Fibroblast of pulmonary artery (primary cell): ENCODE results near the gene GRM7.

Source experiments
- DNase-seq: peaks from one replicate; pipeline ENCODE4 v3.0.0-alpha.2; 2010; ENCODE audit warnings: low read depth
- H3K4me3 ChIP-seq: replicated peaks from 2 replicates; pipeline ENCODE4 v1.5.1; 2011; ENCODE audit warnings: low read depth, mild to moderate bottlenecking, control low read depth, low read length, moderate library complexity
- CTCF ChIP-seq: IDR thresholded peaks from 2 replicates; pipeline ENCODE4 v1.5.1; 2011; ENCODE audit warnings: mild to moderate bottlenecking, control low read depth, low read length, inconsistent platforms; ENCODE audit errors: missing control alignments

The GRM7 gene

GRCh38 chr3:7658294-7658693, 797.4 kb downstream of the GRM7 start:
- peak; percentile 42 for DNase-seq
- H3K4me3 ChIP-seq, result no peak overlapping the region
- TF ChIP-seq CTCF, result no peak

- H3K4me3 ChIP-seq, result no peak overlapping the region
- no peak for DNase-seq
- TF ChIP-seq CTCF, result no peak
Observed at GRCh38 chr3:7659079-7659478, 798.2 kb downstream of the GRM7 start.

GRCh38 chr3:7663771-7664170, 802.9 kb downstream of the GRM7 start:
- no peak for DNase-seq
- no peak for TF ChIP-seq CTCF
- no peak overlapping the region for H3K4me3 ChIP-seq

- TF ChIP-seq CTCF, result no peak
- DNase-seq, result no peak
- H3K4me3 ChIP-seq, result no peak overlapping the region
Observed at GRCh38 chr3:7667774-7668173, 806.9 kb downstream of the GRM7 start.

GRCh38 chr3:7669641-7670040, 808.7 kb downstream of the GRM7 start:
- no peak for DNase-seq
- H3K4me3 ChIP-seq, result no peak overlapping the region
- TF ChIP-seq CTCF, result no peak

- no peak for TF ChIP-seq CTCF
- no peak overlapping the region for H3K4me3 ChIP-seq
- DNase-seq, result no peak
Observed at GRCh38 chr3:7678521-7678920, 817.6 kb downstream of the GRM7 start.

GRCh38 chr3:7682822-7683229, 821.9 kb downstream of the GRM7 start:
- no peak for TF ChIP-seq CTCF
- DNase-seq, result peak; percentile 99
- no peak overlapping the region for H3K4me3 ChIP-seq
